Measurements from ENCODE around the gene ORC5.

ORC5 gene

GRCh38 chr7:104098890-104099289 lies 108.9 kb downstream of the ORC5 start:
- H3K4me3 ChIP-seq (replicated peaks in 1 of 2; ENCODE audit: low read depth in 2 of 2, low read length in 2 of 2) = no peak overlapping the region
- TF ChIP-seq CTCF (IDR thresholded peaks at IDR 0.05; ENCODE audit: low read depth, low read length) = no peak
- no peak for DNase-seq (ENCODE audit: low read depth in 2 of 2)

GRCh38 chr7:104096683-104097082 lies 111.1 kb downstream of the ORC5 start:
- DNase-seq (ENCODE audit: low read depth in 2 of 2) = peak in 1 of 2 donors; percentile 39
- TF ChIP-seq CTCF (IDR thresholded peaks at IDR 0.05; ENCODE audit: low read depth, low read length) = peak; percentile 40
- H3K4me3 ChIP-seq (replicated peaks in 1 of 2; ENCODE audit: low read depth in 2 of 2, low read length in 2 of 2) = no peak overlapping the region

GRCh38 chr7:104093127-104093526 lies 114.7 kb downstream of the ORC5 start:
- TF ChIP-seq CTCF (IDR thresholded peaks at IDR 0.05; ENCODE audit: low read depth, low read length) = no peak
- no peak for DNase-seq (ENCODE audit: low read depth in 2 of 2)
- no peak overlapping the region for H3K4me3 ChIP-seq (replicated peaks in 1 of 2; ENCODE audit: low read depth in 2 of 2, low read length in 2 of 2)

- H3K4me3 ChIP-seq (replicated peaks in 1 of 2; ENCODE audit: low read depth in 2 of 2, low read length in 2 of 2) = no peak overlapping the region
- no peak for TF ChIP-seq CTCF (IDR thresholded peaks at IDR 0.05; ENCODE audit: low read depth, low read length)
- no peak for DNase-seq (ENCODE audit: low read depth in 2 of 2)
Observed at GRCh38 chr7:104091242-104091641, 116.6 kb downstream of the ORC5 start.

- no peak overlapping the region for H3K4me3 ChIP-seq (replicated peaks in 1 of 2; ENCODE audit: low read depth in 2 of 2, low read length in 2 of 2)
- no peak for TF ChIP-seq CTCF (IDR thresholded peaks at IDR 0.05; ENCODE audit: low read depth, low read length)
- DNase-seq (ENCODE audit: low read depth in 2 of 2) = no peak
Observed at GRCh38 chr7:104089612-104090011, 118.2 kb downstream of the ORC5 start.

GRCh38 chr7:104089061-104089460 lies 118.8 kb downstream of the ORC5 start:
- DNase-seq (ENCODE audit: low read depth in 2 of 2) = no peak
- no peak for TF ChIP-seq CTCF (IDR thresholded peaks at IDR 0.05; ENCODE audit: low read depth, low read length)

More at GRCh38 chr7:104089061-104089460, 118.8 kb downstream of the ORC5 start:
- H3K4me3 ChIP-seq (replicated peaks in 1 of 2; ENCODE audit: low read depth in 2 of 2, low read length in 2 of 2) = no peak overlapping the region

Data from cardiac fibroblast (primary cell).